H1 (cell line): ENCODE results near the gene STEAP3. TPM values are rescaled to one million over a fixed set of nuclear protein-coding genes. Genes with fewer than 3 reads are reported as not detected.

ENCODE experiments used
- CTCF ChIA-PET: fragments of 300-600 bp; sonication (Branson Sonifier 250); formaldehyde crosslinking; loops from one replicate; lab custom pipeline; 2021; ENCODE audit not compliant: partially characterized antibody; lab: Charles Lee
- POLR2A ChIA-PET: fragments of 300-600 bp; sonication (Branson Sonifier 250); formaldehyde crosslinking; loops from one replicate; lab custom pipeline; 2021; ENCODE audit warnings: inconsistent platforms; ENCODE audit not compliant: partially characterized antibody; lab: Charles Lee
- DNase-seq, 2 experiments: peaks; one replicate each; pipeline versions ENCODE4 v3.0.0 to v3.0.0-alpha.2; 2010 to 2022; ENCODE audit warnings: low spot score in 2 of 2, low read depth in 1 of 2, mixed read lengths in 1 of 2
- FAIRE-seq: peaks from 2 replicates; lab custom pipeline; 2011; peaks lifted over from hg19 to GRCh38; lab: Jason Lieb, UNC
- H2AFZ ChIP-seq: 2 replicates; pipeline ENCODE4 v1.8.1; 2012; ENCODE audit warnings: low read length, inconsistent platforms
- H2AK5ac ChIP-seq: 2 replicates; pipeline ENCODE4 v1.6.1; 2013; ENCODE audit warnings: low read depth, low read length
- H2BK120ac ChIP-seq: replicated peaks from 2 replicates; pipeline ENCODE3; 2013; ENCODE audit warnings: low read depth, low read length, inconsistent platforms
- H2BK12ac ChIP-seq: 2 replicates; pipeline ENCODE4 v1.6.1; 2013; ENCODE audit warnings: low read depth, low read length
- H2BK15ac ChIP-seq: 2 replicates; pipeline ENCODE4 v1.6.1; 2013; ENCODE audit warnings: low read length
- H2BK20ac ChIP-seq: 2 replicates; pipeline ENCODE4 v1.6.1; 2013; ENCODE audit warnings: low read length
- H2BK5ac ChIP-seq: 2 replicates; pipeline ENCODE4 v1.6.1; 2013; ENCODE audit warnings: low read depth, low read length
- H3K14ac ChIP-seq: 2 replicates; pipeline ENCODE4 v1.6.1; 2013; ENCODE audit warnings: inconsistent platforms; ENCODE audit not compliant: insufficient read length
- H3K18ac ChIP-seq: 2 replicates; pipeline ENCODE4 v1.6.1; 2013; ENCODE audit warnings: low read length; ENCODE audit errors: extremely low read depth
- H3K23ac ChIP-seq: 2 replicates; pipeline ENCODE4 v1.6.1; 2013; ENCODE audit warnings: inconsistent platforms; ENCODE audit not compliant: insufficient read length
- H3K23me2 ChIP-seq: 2 replicates; pipeline ENCODE4 v1.6.1; 2013; ENCODE audit warnings: low read depth, low read length
- H3K27ac ChIP-seq: 2 replicates; pipeline ENCODE4 v1.6.1; 2011; ENCODE audit warnings: low read depth, low read length, inconsistent platforms
- H3K27me3 ChIP-seq, 4 experiments: replicated peaks in 1 of 4; 1 replicate in 1 of 4; 2 replicates in 3 of 4; pipeline versions ENCODE4 v1.6.1 to v1.8.1; 2011 to 2013; ENCODE audit warnings: low read length in 3 of 4, mild to moderate bottlenecking in 3 of 4, inconsistent platforms in 2 of 4, mixed read lengths in 2 of 4, moderate library complexity in 1 of 4; ENCODE audit not compliant: control insufficient read depth in 3 of 4, insufficient read depth in 3 of 4; ENCODE audit errors: extremely low read depth in 1 of 4
- H3K36me3 ChIP-seq, 4 experiments: 2 replicates each; pipeline versions ENCODE4 v1.6.1 to v1.8.1; 2011 to 2013; ENCODE audit warnings: mild to moderate bottlenecking in 4 of 4, low read length in 3 of 4, moderate library complexity in 2 of 4, control low read depth in 1 of 4, inconsistent platforms in 1 of 4; ENCODE audit not compliant: insufficient read depth in 4 of 4, control insufficient read depth in 2 of 4
- H3K4ac ChIP-seq: replicated peaks from 2 replicates; pipeline ENCODE3; 2013; ENCODE audit warnings: low read length, low read depth, mixed read lengths, inconsistent platforms; ENCODE audit not compliant: insufficient read length
- H3K4me1 ChIP-seq, 4 experiments: replicated peaks in 1 of 4; 1 replicate in 1 of 4; 2 replicates in 3 of 4; pipeline versions ENCODE4 v1.6.1 to v1.8.1; 2011 to 2013; ENCODE audit warnings: low read length in 3 of 4, inconsistent platforms in 2 of 4, mixed read lengths in 1 of 4; ENCODE audit not compliant: insufficient read depth in 4 of 4, control insufficient read depth in 3 of 4
- H3K4me2 ChIP-seq, 2 experiments: 2 replicates each; pipeline versions ENCODE4 v1.6.1 to v1.8.1; 2011 to 2013; ENCODE audit warnings: low read depth in 2 of 2, low read length in 2 of 2, control low read depth in 1 of 2, inconsistent platforms in 1 of 2, mild to moderate bottlenecking in 1 of 2; ENCODE audit not compliant: insufficient read depth in 1 of 2
- H3K4me3 ChIP-seq, 4 experiments: fragments of 200-600, 300-600 bp in 1 of 4; sonication (generic), shearing (Covaris generic), sonication (Bioruptor Twin) in 1 of 4; 2 replicates each; pipeline versions ENCODE4 v1.5.1 to v1.8.1; 2011 to 2016; ENCODE audit warnings: low read length in 4 of 4, low read depth in 3 of 4, control low read depth in 2 of 4, inconsistent platforms in 2 of 4, mild to moderate bottlenecking in 2 of 4, mixed read lengths in 1 of 4, moderate library complexity in 1 of 4; ENCODE audit not compliant: insufficient read depth in 2 of 4; ENCODE audit errors: extremely low read depth in 1 of 4
- H3K56ac ChIP-seq: replicated peaks from 2 replicates; pipeline ENCODE3; 2013; ENCODE audit warnings: low read depth, mild to moderate bottlenecking, mixed read lengths, low read length, inconsistent platforms; ENCODE audit not compliant: insufficient read length
- H3K79me1 ChIP-seq: 2 replicates; pipeline ENCODE4 v1.6.1; 2013; ENCODE audit warnings: low read depth, low read length, control low read depth
- H3K79me2 ChIP-seq, 2 experiments: 2 replicates each; pipeline versions ENCODE4 v1.6.1 to v1.8.1; 2012 to 2013; ENCODE audit warnings: low read length in 2 of 2, mild to moderate bottlenecking in 2 of 2, inconsistent platforms in 1 of 2; ENCODE audit not compliant: insufficient read depth in 2 of 2, control insufficient read depth in 1 of 2
- H3K9ac ChIP-seq, 4 experiments: replicated peaks in 1 of 4; 1 replicate in 1 of 4; 2 replicates in 3 of 4; pipeline versions ENCODE4 v1.6.1 to v1.8.1; 2011 to 2013; ENCODE audit warnings: low read depth in 3 of 4, low read length in 3 of 4, control low read depth in 2 of 4, mild to moderate bottlenecking in 2 of 4, moderate library complexity in 2 of 4, inconsistent platforms in 1 of 4; ENCODE audit errors: extremely low read depth in 1 of 4
- H3K9me3 ChIP-seq, 2 experiments: 2 replicates each; pipeline versions ENCODE4 v1.6.1 to v1.8.1; 2012 to 2013; ENCODE audit warnings: mild to moderate bottlenecking in 2 of 2, moderate library complexity in 2 of 2, control low read depth in 1 of 2, inconsistent platforms in 1 of 2, low read depth in 1 of 2, low read length in 1 of 2, mixed read lengths in 1 of 2; ENCODE audit not compliant: insufficient read depth in 2 of 2
- H4K20me1 ChIP-seq, 2 experiments: replicated peaks in 1 of 2; 2 replicates each; pipeline versions ENCODE3 to v1.8.1; 2011 to 2013; ENCODE audit warnings: inconsistent platforms in 2 of 2, low read length in 2 of 2, mild to moderate bottlenecking in 1 of 2; ENCODE audit not compliant: insufficient read depth in 2 of 2, control insufficient read depth in 1 of 2
- H4K5ac ChIP-seq: 2 replicates; pipeline ENCODE4 v1.6.1; 2013; ENCODE audit warnings: low read length, low read depth, mixed read lengths, inconsistent platforms; ENCODE audit not compliant: insufficient read length
- H4K8ac ChIP-seq: 2 replicates; pipeline ENCODE4 v1.8.0; 2013; ENCODE audit warnings: mild to moderate bottlenecking, moderate library complexity, low read length, inconsistent platforms; ENCODE audit not compliant: insufficient read depth; ENCODE audit errors: extremely low read depth
- H4K91ac ChIP-seq: replicated peaks from 2 replicates; pipeline ENCODE3; 2013; ENCODE audit warnings: low read length, mixed read lengths, inconsistent platforms; ENCODE audit not compliant: insufficient read length
- CHD1 ChIP-seq: IDR thresholded peaks from 2 replicates; pipeline ENCODE4 v1.6.1; 2012; ENCODE audit warnings: low read depth, low read length, improper control_type of control experiment
- FOSL1 ChIP-seq: IDR thresholded peaks from 2 replicates; pipeline ENCODE4 v1.6.1; 2011; ENCODE audit warnings: mild to moderate bottlenecking, low read depth, low read length, moderate library complexity; ENCODE audit not compliant: insufficient read depth
- GABPA ChIP-seq: IDR thresholded peaks from 2 replicates; pipeline ENCODE4 v1.6.1; 2011; ENCODE audit warnings: mild to moderate bottlenecking, low read length, moderate library complexity, borderline replicate concordance; ENCODE audit not compliant: insufficient read depth
- RBBP5 ChIP-seq: IDR thresholded peaks from 2 replicates; pipeline ENCODE4 v1.7.1; 2012; ENCODE audit warnings: low read depth, mild to moderate bottlenecking, inconsistent platforms, low read length, moderate library complexity, borderline replicate concordance
- SIN3A ChIP-seq, 2 experiments: IDR thresholded peaks in 1 of 2; conservative IDR thresholded peaks in 1 of 2; 2 replicates each; pipeline ENCODE4 v1.6.1; 2011 to 2012; ENCODE audit warnings: low read length in 2 of 2, improper control_type of control experiment in 1 of 2, low read depth in 1 of 2, mild to moderate bottlenecking in 1 of 2
- SRF ChIP-seq: IDR thresholded peaks from 2 replicates; pipeline ENCODE4 v1.6.1; 2011; ENCODE audit warnings: mild to moderate bottlenecking, low read depth, low read length, moderate library complexity
- TAF1 ChIP-seq: IDR thresholded peaks from 2 replicates; pipeline ENCODE4 v1.6.1; 2011; ENCODE audit warnings: mild to moderate bottlenecking, low read depth, low read length
- WGBS, 2 experiments: shearing (Covaris generic) in 1 of 2; methylation state at CpG; one replicate each; pipeline versions ENCODE4 v1.1.6 to v1.1.7; 2013 to 2015; ENCODE audit warnings: low lambda C conversion rate in 2 of 2, mixed read lengths in 2 of 2, inconsistent platforms in 1 of 2, low coverage in 1 of 2, missing lambda C conversion rate in 1 of 2; ENCODE audit not compliant: insufficient replicate concordance in 2 of 2, insufficient coverage in 1 of 2, insufficient read length in 1 of 2; ENCODE audit errors: extremely low coverage in 1 of 2, missing lambda C conversion rate in 1 of 2; 5-methylcytosine and 5-hydroxymethylcytosine counted together
- polyA plus RNA-seq, 7 experiments: library from polyadenylated mRNA; depleted of rRNA in 3 of 7; stranded (reverse) in 5 of 7; unstranded in 2 of 7; fragments of >200 nt in 5 of 7; fragments of 200-250 nt in 2 of 7; gene quantifications; 1 replicate in 5 of 7; 2 replicates in 1 of 7; 4 replicates in 1 of 7; pipeline versions ENCODE4 v1.2.1 to v1.2.3, GENCODE V29; 2011 to 2013; ENCODE audit warnings: missing spikeins in 2 of 7, mixed read lengths in 2 of 7
- total RNA-seq: library from RNA; stranded (reverse); fragmentation: NEBNext Ultra II Directional; extraction: Animal tissue kit (Norgen Biotek cat#: 25700); gene quantifications from 2 replicates; pipeline ENCODE4 v1.2.1, GENCODE V29; 2021
- TF ChIP-seq, protein P1 (sequence below), 3 experiments: IDR thresholded peaks; 1 replicate in 2 of 3; 2 replicates in 1 of 3; pipeline versions ENCODE4 v1.5.1 to v1.6.1; 2011; ENCODE audit warnings: low read length in 3 of 3, mild to moderate bottlenecking in 3 of 3, inconsistent platforms in 2 of 3, low read depth in 1 of 3, moderate library complexity in 1 of 3; ENCODE audit not compliant: insufficient read depth in 1 of 3; ENCODE audit errors: control extremely low read depth in 1 of 3
- TF ChIP-seq, protein P2 (sequence below): IDR thresholded peaks from 2 replicates; pipeline ENCODE4 v1.6.1; 2012; ENCODE audit warnings: inconsistent platforms

Gene STEAP3
- total and polyA plus RNA-seq, 2 of the 8 experiments (the other 6 are each of a cell fraction or from before 2014, with no cell fraction given), result 21.7 to 27.9 TPM

DNA sequence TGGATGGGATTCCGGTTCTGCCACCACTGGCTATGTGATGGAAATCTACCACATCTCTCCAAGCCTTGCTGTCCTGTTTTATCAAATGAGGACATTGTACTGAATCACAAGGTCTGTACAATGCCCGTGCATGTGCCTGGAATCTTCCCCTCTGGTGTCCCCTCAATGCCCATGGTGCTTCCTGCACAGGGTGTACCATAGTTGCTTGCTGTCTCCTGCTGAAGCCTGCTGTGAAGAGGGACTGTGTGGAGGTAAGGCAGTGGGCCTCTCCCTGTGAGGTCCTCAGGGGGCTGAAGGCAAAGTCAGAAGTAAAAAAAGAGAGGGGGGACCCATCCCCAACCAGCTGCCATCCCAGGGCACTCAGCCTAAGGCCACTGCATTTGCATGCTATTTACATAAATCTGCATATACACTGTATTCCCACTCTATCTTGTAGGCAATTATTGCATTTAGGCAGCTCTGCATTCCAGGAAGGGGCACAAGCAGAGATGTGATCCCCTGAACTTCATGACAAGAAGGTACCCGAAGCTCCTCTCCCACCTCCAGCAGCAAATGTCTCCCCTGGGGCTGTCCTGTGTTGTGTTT, 9.1 kb upstream of the STEAP3 start:
- no peak overlapping the region for H3K27ac ChIP-seq
- H3K14ac ChIP-seq, result no peak overlapping the region
- H2BK12ac ChIP-seq, result peak overlapping the region; percentile 35; the same call in 1 of the 2 replicates
- H4K20me1 ChIP-seq, result no peaks in the 10 kb centered on the region
- no peak overlapping the region for H3K23ac ChIP-seq
- FAIRE-seq, result no peak
- H4K5ac ChIP-seq, result no peak overlapping the region
- peak overlapping the region; percentile 84; the same call in 1 of the 2 replicates for H2BK20ac ChIP-seq
- no peak overlapping the region for H4K91ac ChIP-seq
- no peak overlapping the region for H2AFZ ChIP-seq
- peak overlapping the region; percentile 66; the same call in 1 of the 2 replicates for H2AK5ac ChIP-seq
- no peaks in the 10 kb centered on the region for H3K9me3 ChIP-seq
- H3K9ac ChIP-seq, result no peak overlapping the region
- no peaks in the 10 kb centered on the region for H3K23me2 ChIP-seq
- no peak overlapping the region for H4K8ac ChIP-seq
- no peak overlapping the region for H3K4me2 ChIP-seq
- no peak overlapping the region for H3K56ac ChIP-seq
- H3K4ac ChIP-seq, result no peak overlapping the region
- 0 out of 7 replicates have a peak, but pooled peaks cover 0 to 2% (median 0%) of the 10 kb centered on the region in 4 experiments for H3K27me3 ChIP-seq
- H3K18ac ChIP-seq, result peak overlapping the region; percentile 91
- no peaks in the 10 kb centered on the region for H3K36me3 ChIP-seq
- H2BK15ac ChIP-seq, result peak overlapping the region; percentile 85; the same call in 1 of the 2 replicates
- WGBS, 2 experiments, result 81% methylated on average over 3 of the region's 3 CpGs; no CpG with 5 or more reads in 1 of the 2 experiments
- H3K4me3 ChIP-seq, result no peak overlapping the region
- ChIA-PET POLR2A (interaction anchor here (1.4 kb wide), 1 partner anchor 9 kb away, joined by 3 read pairs; the partner anchor contains the start of gene STEAP3), CTCF (interaction anchor here (0.8 to 1.1 kb wide), 2 partner anchors 26 to 73 kb away, joined by 3 to 4 read pairs; no protein-coding TSS in a partner anchor)
- peaks cover 5 to 15% (median 7%) of the 10 kb centered on the region in 4 experiments for H3K4me1 ChIP-seq
- H2BK120ac ChIP-seq, result no peak overlapping the region
- H3K79me2 ChIP-seq, result no peaks in the 10 kb centered on the region
- DNase-seq, result no peak
- H3K79me1 ChIP-seq, result no peaks in the 10 kb centered on the region
- peak overlapping the region; percentile 18; the same call in 1 of the 2 replicates for H2BK5ac ChIP-seq
- TF ChIP-seq SIN3A (conservative IDR thresholded peaks at IDR 0.05 in 1 of 2, IDR thresholded peaks at IDR 0.05 in 1 of 2; ENCODE audit: low read depth in 1 of 2, low read length in 2 of 2), result no peak
- TF ChIP-seq, protein P1, sequence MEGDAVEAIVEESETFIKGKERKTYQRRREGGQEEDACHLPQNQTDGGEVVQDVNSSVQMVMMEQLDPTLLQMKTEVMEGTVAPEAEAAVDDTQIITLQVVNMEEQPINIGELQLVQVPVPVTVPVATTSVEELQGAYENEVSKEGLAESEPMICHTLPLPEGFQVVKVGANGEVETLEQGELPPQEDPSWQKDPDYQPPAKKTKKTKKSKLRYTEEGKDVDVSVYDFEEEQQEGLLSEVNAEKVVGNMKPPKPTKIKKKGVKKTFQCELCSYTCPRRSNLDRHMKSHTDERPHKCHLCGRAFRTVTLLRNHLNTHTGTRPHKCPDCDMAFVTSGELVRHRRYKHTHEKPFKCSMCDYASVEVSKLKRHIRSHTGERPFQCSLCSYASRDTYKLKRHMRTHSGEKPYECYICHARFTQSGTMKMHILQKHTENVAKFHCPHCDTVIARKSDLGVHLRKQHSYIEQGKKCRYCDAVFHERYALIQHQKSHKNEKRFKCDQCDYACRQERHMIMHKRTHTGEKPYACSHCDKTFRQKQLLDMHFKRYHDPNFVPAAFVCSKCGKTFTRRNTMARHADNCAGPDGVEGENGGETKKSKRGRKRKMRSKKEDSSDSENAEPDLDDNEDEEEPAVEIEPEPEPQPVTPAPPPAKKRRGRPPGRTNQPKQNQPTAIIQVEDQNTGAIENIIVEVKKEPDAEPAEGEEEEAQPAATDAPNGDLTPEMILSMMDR (IDR thresholded peaks at IDR 0.05; ENCODE audit: control extremely low read depth in 1 of 3, insufficient read depth in 1 of 3, low read depth in 1 of 3, low read length in 3 of 3), result no peak
- no peak for TF ChIP-seq RBBP5
- no peak for TF ChIP-seq CHD1
- TF ChIP-seq, protein P2, sequence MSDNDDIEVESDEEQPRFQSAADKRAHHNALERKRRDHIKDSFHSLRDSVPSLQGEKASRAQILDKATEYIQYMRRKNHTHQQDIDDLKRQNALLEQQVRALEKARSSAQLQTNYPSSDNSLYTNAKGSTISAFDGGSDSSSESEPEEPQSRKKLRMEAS, result no peak
- TF ChIP-seq GABPA, result no peak
- TF ChIP-seq TAF1, result no peak
- no peak for TF ChIP-seq FOSL1
- TF ChIP-seq SRF, result no peak
